Activated CD4-positive, alpha-beta T cell treated with anti-CD3 and anti-CD28 coated beads for 48 hours (primary cell): Measurements from ENCODE around the gene DIS3L.
"Not testable (repeated sequence)": the region's sequence is repeated elsewhere in the genome, so short reads cannot be mapped to it uniquely, and the experiment has no call there.

ENCODE experiments used
- DNase-seq: peaks from one replicate; pipeline ENCODE4 v3.0.0-alpha.2; 2020

Gene DIS3L

GRCh38 chr15:66312144-66312543, 18.8 kb downstream of the DIS3L start:
- DNase-seq, result no peak

GRCh38 chr15:66323312-66323928, 30.1 kb downstream of the DIS3L start:
- no peak for DNase-seq

DNA sequence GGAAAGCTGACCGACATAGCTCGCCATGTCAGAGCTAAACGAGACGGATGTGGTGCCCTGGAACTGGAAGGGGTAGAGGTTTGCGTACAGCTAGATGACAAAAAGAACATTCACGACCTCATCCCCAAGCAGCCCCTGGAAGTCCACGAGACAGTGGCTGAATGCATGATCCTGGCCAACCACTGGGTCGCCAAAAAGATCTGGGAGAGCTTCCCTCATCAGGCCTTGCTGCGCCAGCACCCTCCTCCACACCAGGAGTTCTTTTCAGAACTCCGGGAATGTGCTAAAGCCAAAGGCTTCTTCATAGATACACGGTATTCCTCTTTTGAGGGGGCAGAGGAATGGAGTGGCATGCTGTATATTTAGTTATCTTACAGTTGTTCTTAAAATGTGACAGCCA, 32.7 kb downstream of the DIS3L start:
- DNase-seq, result no peak

- no peak for DNase-seq
Measured at GRCh38 chr15:66327736-66328135, 34.4 kb downstream of the DIS3L start.

DNA sequence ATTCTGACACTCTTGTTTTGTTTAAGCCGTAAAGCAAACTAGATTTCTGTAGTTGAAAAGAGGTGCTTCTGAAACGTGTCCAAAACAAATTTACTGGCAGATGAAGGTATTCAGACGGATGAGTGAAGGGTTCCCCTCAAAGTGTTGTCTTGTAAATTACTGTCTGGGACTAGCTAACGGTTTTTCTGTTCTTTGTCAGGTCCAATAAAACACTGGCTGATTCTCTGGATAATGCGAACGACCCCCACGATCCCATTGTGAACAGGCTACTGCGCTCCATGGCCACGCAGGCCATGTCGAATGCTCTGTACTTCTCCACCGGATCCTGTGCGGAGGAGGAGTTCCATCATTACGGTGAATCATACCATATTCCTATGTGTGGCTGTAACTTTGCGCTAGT, 35.4 kb downstream of the DIS3L start:
- DNase-seq, result no peak

GRCh38 chr15:66348530-66348929, 55.2 kb downstream of the DIS3L start:
- not testable (repeated sequence) for DNase-seq

GRCh38 chr15:66356077-66356358, 62.6 kb downstream of the DIS3L start:
- DNase-seq, result no peak

- peak; percentile 99 for DNase-seq
Measured at GRCh38 chr15:66356359-66357236, 63.2 kb downstream of the DIS3L start, which contains the start of gene TIPIN. TIPIN (minus strand) TSS chr15:66356685; CDS start chr15:66352947, 3,738 bp downstream.

- DNase-seq, result no peak
Measured at GRCh38 chr15:66359740-66360139, 66.4 kb downstream of the DIS3L start.

GRCh38 chr15:66361745-66362460, 68.5 kb downstream of the DIS3L start:
- not testable (repeated sequence) for DNase-seq

DNA sequence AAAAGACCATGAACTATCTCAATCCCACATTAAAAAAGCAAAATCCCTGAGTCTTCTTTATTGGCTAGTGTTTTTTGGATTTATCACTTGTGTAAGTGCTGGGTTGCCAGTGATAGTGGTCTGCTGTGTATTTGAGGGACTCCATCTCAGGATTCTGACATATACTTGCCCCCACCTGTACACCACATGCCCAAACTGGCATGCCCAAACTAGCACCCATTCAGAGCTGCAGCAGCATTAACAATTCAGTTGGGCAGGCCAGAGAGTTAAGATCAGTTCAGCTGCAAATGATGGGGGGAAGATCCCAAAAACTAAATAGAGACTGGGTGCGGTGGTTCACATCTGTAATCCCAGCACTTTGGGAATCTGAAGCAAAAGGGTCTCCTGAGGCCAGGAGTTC, 69.4 kb downstream of the DIS3L start:
- no peak for DNase-seq

GRCh38 chr15:66364944-66365528, 71.7 kb downstream of the DIS3L start:
- DNase-seq, result no peak

GRCh38 chr15:66369773-66370651, 76.6 kb downstream of the DIS3L start:
- DNase-seq, result peak; percentile 42

DNA sequence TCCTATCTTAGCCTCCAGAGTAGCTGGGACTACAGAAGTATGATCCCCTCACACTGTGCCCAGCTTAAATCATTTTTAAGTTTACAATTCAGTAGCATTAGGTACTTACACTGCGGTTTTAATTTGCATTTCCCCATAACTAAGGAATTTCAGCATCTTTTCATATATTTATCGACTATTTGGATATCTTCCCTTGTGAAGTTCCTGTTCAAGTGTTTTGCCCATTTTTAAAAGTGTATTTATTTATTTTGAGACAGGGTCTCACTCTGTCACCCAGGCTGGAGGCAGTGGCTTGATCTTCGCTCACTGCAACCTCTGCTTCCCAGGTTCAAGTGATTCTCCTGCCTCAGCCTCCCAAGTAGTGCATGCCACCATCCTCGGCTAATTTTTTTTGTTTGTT, 80.8 kb downstream of the DIS3L start:
- DNase-seq, result no peak

DNA sequence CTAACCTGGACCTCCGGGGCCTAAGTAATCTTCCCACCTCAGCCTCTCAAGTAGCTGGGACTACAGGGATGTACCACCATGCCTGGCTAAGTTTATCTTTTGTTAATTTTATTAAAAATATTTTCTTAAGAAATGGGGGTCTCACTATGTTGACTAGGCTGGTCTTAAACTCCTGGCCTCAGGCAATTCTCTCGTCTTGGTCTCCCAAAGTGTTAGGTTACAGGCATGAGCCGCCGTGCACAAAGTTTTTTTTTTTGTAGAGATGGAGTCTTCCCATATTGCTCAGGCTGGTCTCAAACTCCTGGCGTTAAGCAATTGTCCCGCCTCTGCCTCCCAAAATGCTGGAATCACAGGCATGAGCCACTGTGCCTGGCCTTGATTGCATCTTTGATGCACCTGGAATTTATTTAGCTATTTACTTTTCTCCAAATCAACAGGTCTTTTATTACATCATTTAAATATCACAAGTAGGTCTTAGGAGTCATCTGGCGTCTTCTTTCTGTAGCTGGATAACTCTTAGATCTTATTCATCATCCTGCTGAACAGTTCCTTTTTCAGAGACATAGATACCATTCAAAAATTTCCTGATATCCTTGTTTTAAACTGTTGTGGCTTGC, 85.6 kb downstream of the DIS3L start:
- no peak for DNase-seq

- not testable (repeated sequence) for DNase-seq
Measured at GRCh38 chr15:66381376-66381775, 88.0 kb downstream of the DIS3L start.
